ENCODE data around the gene ZBTB20. TPM values are rescaled to one million over a fixed set of nuclear protein-coding genes. Genes with fewer than 3 reads are reported as not detected.

The ZBTB20 gene
- total RNA-seq, 1 donor from 2014 or later = 32.5 TPM

DNA sequence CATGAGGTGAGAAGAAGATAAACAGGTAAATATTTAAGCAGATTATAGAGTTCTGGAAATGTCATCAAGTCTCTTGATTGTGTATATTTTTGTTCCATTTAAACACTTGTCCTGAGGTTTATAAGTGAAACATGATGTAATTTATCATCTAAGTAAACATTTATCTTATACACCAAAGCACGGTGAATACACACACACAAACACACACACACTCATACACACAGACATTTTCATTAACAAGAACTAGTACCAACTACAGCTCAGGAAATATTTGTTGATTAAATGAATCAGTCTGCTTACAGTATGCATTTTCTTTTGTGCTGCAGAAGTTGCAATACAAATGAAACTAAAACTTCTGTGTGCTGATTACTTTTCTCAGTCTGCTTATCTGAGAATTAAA is 357.3 kb downstream of the ZBTB20 start:
- Histone ChIP-seq H3K27me3 (ENCODE audit: control insufficient read depth, insufficient read depth, low read length) (no peaks in the 10 kb centered on the region), H3K36me3 (ENCODE audit: control insufficient read depth, insufficient read depth, low read length) (no peaks in the 10 kb centered on the region), H3K4me3 (ENCODE audit: low read depth, low read length) (no peak overlapping the region)
- no peak for DNase-seq (ENCODE audit: low read depth)
- TF ChIP-seq, protein P1, sequence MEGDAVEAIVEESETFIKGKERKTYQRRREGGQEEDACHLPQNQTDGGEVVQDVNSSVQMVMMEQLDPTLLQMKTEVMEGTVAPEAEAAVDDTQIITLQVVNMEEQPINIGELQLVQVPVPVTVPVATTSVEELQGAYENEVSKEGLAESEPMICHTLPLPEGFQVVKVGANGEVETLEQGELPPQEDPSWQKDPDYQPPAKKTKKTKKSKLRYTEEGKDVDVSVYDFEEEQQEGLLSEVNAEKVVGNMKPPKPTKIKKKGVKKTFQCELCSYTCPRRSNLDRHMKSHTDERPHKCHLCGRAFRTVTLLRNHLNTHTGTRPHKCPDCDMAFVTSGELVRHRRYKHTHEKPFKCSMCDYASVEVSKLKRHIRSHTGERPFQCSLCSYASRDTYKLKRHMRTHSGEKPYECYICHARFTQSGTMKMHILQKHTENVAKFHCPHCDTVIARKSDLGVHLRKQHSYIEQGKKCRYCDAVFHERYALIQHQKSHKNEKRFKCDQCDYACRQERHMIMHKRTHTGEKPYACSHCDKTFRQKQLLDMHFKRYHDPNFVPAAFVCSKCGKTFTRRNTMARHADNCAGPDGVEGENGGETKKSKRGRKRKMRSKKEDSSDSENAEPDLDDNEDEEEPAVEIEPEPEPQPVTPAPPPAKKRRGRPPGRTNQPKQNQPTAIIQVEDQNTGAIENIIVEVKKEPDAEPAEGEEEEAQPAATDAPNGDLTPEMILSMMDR (IDR thresholded peaks at IDR 0.05; ENCODE audit: insufficient read depth, low read length, poor library complexity, severe bottlenecking) = no peak

DNA sequence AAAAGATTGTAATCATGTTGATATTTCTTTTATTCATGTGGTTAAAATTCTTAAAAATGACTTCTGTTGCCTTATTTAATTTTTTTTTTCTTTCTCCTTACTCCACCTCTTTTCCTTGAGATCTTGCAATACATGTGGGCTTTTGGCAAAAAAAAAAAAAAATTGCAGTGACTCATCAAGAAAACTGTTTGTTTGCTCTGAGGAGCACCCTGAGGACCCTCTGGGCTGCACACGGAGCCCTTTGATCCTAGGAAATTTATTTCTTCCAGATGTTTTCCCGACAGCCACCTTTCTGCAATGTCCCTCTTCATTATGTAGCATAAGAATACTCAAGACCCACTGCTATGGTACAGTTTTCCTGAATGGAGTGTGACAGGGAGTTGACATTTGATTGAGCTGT is 371.7 kb downstream of the ZBTB20 start:
- Histone ChIP-seq H3K4me3 (ENCODE audit: low read depth, low read length) (no peak overlapping the region), H3K36me3 (ENCODE audit: control insufficient read depth, insufficient read depth, low read length) (no peaks in the 10 kb centered on the region), H3K27me3 (ENCODE audit: control insufficient read depth, insufficient read depth, low read length) (no peaks in the 10 kb centered on the region)
- TF ChIP-seq, protein P1 (IDR thresholded peaks at IDR 0.05; ENCODE audit: insufficient read depth, low read length, poor library complexity, severe bottlenecking) = no peak
- no peak for DNase-seq (ENCODE audit: low read depth)

DNA sequence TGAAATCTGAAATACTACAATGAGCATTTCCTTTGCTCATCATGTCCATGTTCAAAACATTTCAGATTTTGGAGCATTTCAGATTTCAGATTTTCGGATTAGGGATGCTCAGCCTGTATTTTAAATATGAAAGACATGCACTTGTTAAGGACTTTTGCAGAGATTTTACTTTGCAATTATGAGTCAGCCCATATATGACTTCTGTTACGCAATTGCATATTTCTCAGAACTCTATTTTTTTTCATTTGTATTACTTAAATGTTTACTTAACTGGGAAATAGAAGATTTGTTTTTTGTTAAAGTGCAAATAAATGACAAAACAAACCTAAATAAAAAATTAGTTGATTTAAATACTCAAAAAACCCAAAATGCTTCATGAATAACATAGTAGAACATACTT is 376.2 kb downstream of the ZBTB20 start:
- no peaks in the 10 kb centered on the region for H3K27me3 ChIP-seq (ENCODE audit: control insufficient read depth, insufficient read depth, low read length)
- TF ChIP-seq, protein P1 (IDR thresholded peaks at IDR 0.05; ENCODE audit: insufficient read depth, low read length, poor library complexity, severe bottlenecking) = no peak
- no peak overlapping the region for H3K4me3 ChIP-seq (ENCODE audit: low read depth, low read length)
- H3K36me3 ChIP-seq (ENCODE audit: control insufficient read depth, insufficient read depth, low read length) = no peaks in the 10 kb centered on the region
- DNase-seq (ENCODE audit: low read depth) = no peak

DNA sequence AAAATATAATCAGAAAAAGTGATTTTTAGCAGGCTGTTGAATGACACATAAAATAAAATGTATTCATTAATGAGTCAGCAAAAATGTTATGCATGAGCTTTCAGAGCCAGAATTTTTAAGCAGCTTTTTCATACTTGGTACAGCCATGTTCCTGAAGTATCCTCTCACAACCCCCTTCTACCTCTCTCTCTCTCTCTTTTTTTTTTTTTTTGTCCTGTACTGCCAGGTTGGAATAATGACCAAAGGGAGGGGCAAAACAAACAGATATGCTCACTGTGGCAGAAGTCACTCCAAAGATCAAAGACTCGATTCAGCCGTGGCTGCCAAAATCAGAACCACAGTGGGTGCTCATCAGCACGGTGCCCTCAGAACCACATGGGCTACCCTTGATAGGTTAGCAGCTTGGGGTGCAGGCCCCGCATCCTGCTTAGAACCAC is 383.0 kb downstream of the ZBTB20 start:
- TF ChIP-seq, protein P1 (IDR thresholded peaks at IDR 0.05; ENCODE audit: insufficient read depth, low read length, poor library complexity, severe bottlenecking) = no peak
- H3K4me3 ChIP-seq (ENCODE audit: low read depth, low read length) = no peak overlapping the region
- no peak for DNase-seq (ENCODE audit: low read depth)
- no peaks in the 10 kb centered on the region for H3K27me3 ChIP-seq (ENCODE audit: control insufficient read depth, insufficient read depth, low read length)
- no peaks in the 10 kb centered on the region for H3K36me3 ChIP-seq (ENCODE audit: control insufficient read depth, insufficient read depth, low read length)

DNA sequence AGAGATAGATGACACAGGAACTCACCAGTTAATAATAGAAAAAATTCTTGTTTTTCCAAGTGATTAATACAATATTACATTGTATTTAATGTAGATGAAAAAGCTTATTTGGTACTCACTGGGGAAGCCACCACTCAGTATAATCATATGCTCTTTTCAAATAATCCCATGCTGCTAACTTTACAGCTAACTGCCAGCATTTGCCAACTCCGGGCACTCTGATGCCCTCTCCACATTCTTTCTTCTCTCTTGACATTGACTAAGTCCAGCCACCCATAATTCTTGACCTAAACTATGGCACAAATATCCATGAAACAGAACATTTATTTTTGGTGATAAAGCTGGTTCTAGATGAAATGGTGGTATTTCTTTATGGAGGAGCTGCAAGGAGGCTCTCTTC is 384.9 kb downstream of the ZBTB20 start:
- Histone ChIP-seq H3K27me3 (ENCODE audit: control insufficient read depth, insufficient read depth, low read length) (no peaks in the 10 kb centered on the region), H3K4me3 (ENCODE audit: low read depth, low read length) (no peak overlapping the region), H3K36me3 (ENCODE audit: control insufficient read depth, insufficient read depth, low read length) (no peaks in the 10 kb centered on the region)
- no peak for DNase-seq (ENCODE audit: low read depth)
- TF ChIP-seq, protein P1 (IDR thresholded peaks at IDR 0.05; ENCODE audit: insufficient read depth, low read length, poor library complexity, severe bottlenecking) = no peak

DNA sequence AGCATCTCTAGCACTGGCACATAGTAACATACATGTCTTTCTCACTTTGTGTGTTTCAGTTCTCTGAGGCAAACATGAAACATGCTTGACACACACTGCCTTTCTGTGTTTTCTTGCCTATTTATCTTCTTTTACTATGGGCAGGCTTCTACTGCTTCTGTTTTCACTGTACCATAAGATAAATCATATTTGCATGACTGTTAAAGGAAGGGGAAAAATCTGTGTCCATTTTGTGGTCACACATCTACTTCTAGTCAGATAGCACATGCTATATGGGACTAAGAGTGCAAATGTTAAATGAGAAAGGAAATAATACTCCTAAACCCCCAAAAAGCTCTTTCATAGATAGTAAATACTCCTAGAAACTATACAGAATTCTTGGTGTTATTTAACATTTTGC is 386.4 kb downstream of the ZBTB20 start:
- Histone ChIP-seq H3K4me3 (ENCODE audit: low read depth, low read length) (no peak overlapping the region), H3K36me3 (ENCODE audit: control insufficient read depth, insufficient read depth, low read length) (no peaks in the 10 kb centered on the region), H3K27me3 (ENCODE audit: control insufficient read depth, insufficient read depth, low read length) (no peaks in the 10 kb centered on the region)
- TF ChIP-seq, protein P1 (IDR thresholded peaks at IDR 0.05; ENCODE audit: insufficient read depth, low read length, poor library complexity, severe bottlenecking) = no peak
- no peak for DNase-seq (ENCODE audit: low read depth)
